SU-DHL-6 (cell line): ENCODE results near the gene EXOC7.

Source experiments
- H2AFZ ChIP-seq: fragments of 200-600 bp; sonication (generic); 2 replicates; pipeline ENCODE4 v1.6.1; 2014; ENCODE audit warnings: low read depth, mild to moderate bottlenecking, moderate library complexity, mixed read lengths, antibody characterized with exemption, low read length; ENCODE audit not compliant: severe bottlenecking
- H3F3A ChIP-seq: fragments of 200-600 bp; shearing (Covaris generic); 2 replicates; pipeline ENCODE4 v1.6.0; 2016; ENCODE audit warnings: antibody characterized with exemption, mild to moderate bottlenecking; ENCODE audit not compliant: insufficient read depth
- H3K27ac ChIP-seq: fragments of 200-600 bp; sonication (generic); 2 replicates; pipeline ENCODE4 v1.5.1; 2016; ENCODE audit warnings: low read depth, mild to moderate bottlenecking, low read length, moderate library complexity, mixed read lengths
- H3K27me3 ChIP-seq: fragments of 200-600 bp; sonication (generic), shearing (Covaris generic); 2 replicates; pipeline ENCODE4 v1.6.0; 2014; ENCODE audit warnings: mild to moderate bottlenecking, low read length
- H3K36me3 ChIP-seq: fragments of 200-600 bp; sonication (generic); 2 replicates; pipeline ENCODE4 v1.6.1; 2014; ENCODE audit warnings: mild to moderate bottlenecking, low read length, mixed read lengths
- H3K4me2 ChIP-seq: fragments of 300-600, 200-600 bp; shearing (Covaris generic), sonication (generic); 2 replicates; pipeline ENCODE4 v1.6.0; 2014; ENCODE audit warnings: low read length, low read depth, mild to moderate bottlenecking; ENCODE audit not compliant: poor library complexity, severe bottlenecking
- H3K4me3 ChIP-seq: fragments of 200-600 bp; sonication (generic); 2 replicates; pipeline ENCODE4 v1.5.1; 2014; ENCODE audit warnings: antibody characterized with exemption, low read length, mild to moderate bottlenecking, mixed read lengths; ENCODE audit not compliant: insufficient read depth, poor library complexity, severe bottlenecking
- H3K79me2 ChIP-seq: fragments of 200-600 bp; sonication (generic); 2 replicates; pipeline ENCODE4 v1.6.1; 2014; ENCODE audit warnings: mild to moderate bottlenecking, low read length, moderate library complexity; ENCODE audit not compliant: insufficient read depth
- H3K9ac ChIP-seq: fragments of 200-600 bp; sonication (generic); 2 replicates; pipeline ENCODE4 v1.7.0; 2014; ENCODE audit warnings: mild to moderate bottlenecking, low read length
- H3K9me2 ChIP-seq: fragments of 200-600 bp; sonication (generic); replicated peaks from 2 replicates; pipeline ENCODE4 v1.6.1; 2014; ENCODE audit warnings: low read length; ENCODE audit not compliant: insufficient read depth
- H3K9me3 ChIP-seq: fragments of 200-600 bp; sonication (generic); 2 replicates; pipeline ENCODE4 v1.6.1; 2014; ENCODE audit warnings: low read length, mixed read lengths; ENCODE audit not compliant: insufficient read depth
- H4K20me1 ChIP-seq: fragments of 200-600 bp; sonication (generic); 2 replicates; pipeline ENCODE4 v1.6.1; 2014; ENCODE audit warnings: low read depth, mild to moderate bottlenecking, antibody characterized with exemption, low read length, moderate library complexity, mixed read lengths
- CTCF ChIP-seq: fragments of 200-600 bp; sonication (generic); IDR thresholded peaks from one replicate; pipeline ENCODE4 v1.5.1; 2017; ENCODE audit warnings: antibody characterized with exemption, mild to moderate bottlenecking, low read length, moderate library complexity; ENCODE audit not compliant: insufficient read depth, poor library complexity, severe bottlenecking
- EZH2phosphoT487 ChIP-seq: fragments of 200-600 bp; sonication (generic), shearing (Covaris generic); conservative IDR thresholded peaks from 2 replicates; pipeline ENCODE4 v1.6.1; 2018; ENCODE audit warnings: mild to moderate bottlenecking, antibody characterized with exemption, low read length, moderate library complexity, mixed read lengths

Gene EXOC7

GRCh38 chr17:76136276-76137000 lies 32.9 kb upstream of the EXOC7 start:
- Histone ChIP-seq H3K9me2 (no peaks in the 10 kb centered on the region), H3F3A (no peaks in the 10 kb centered on the region), H3K27me3 (no peaks in the 10 kb centered on the region), H3K79me2 (no peaks in the 10 kb centered on the region), H3K9ac (no peak overlapping the region), H4K20me1 (no peaks in the 10 kb centered on the region), H3K27ac (no peak overlapping the region), H3K9me3 (no peaks in the 10 kb centered on the region), H3K4me2 (no peak overlapping the region), H2AFZ (no peak overlapping the region), H3K4me3 (no peak overlapping the region), H3K36me3 (no peaks in the 10 kb centered on the region)
- TF ChIP-seq CTCF = no peak
- TF ChIP-seq EZH2phosphoT487 = no peak

- Histone ChIP-seq H3K27me3 (no peaks in the 10 kb centered on the region), H3K36me3 (no peaks in the 10 kb centered on the region), H3K4me3 (no peak overlapping the region), H3K9me3 (no peaks in the 10 kb centered on the region), H3F3A (no peaks in the 10 kb centered on the region), H4K20me1 (no peaks in the 10 kb centered on the region), H3K27ac (no peak overlapping the region), H3K79me2 (no peaks in the 10 kb centered on the region), H3K9me2 (no peaks in the 10 kb centered on the region), H3K4me2 (no peak overlapping the region), H2AFZ (no peak overlapping the region), H3K9ac (no peak overlapping the region)
- no peak for TF ChIP-seq CTCF
- no peak for TF ChIP-seq EZH2phosphoT487
Observed at GRCh38 chr17:76135810-76136188, 32.2 kb upstream of the EXOC7 start.

GRCh38 chr17:76134911-76135809 lies 31.6 kb upstream of the EXOC7 start:
- H3F3A ChIP-seq = no peaks in the 10 kb centered on the region
- H3K4me2 ChIP-seq = no peak overlapping the region
- no peaks in the 10 kb centered on the region for H3K9me2 ChIP-seq
- H3K36me3 ChIP-seq = no peaks in the 10 kb centered on the region
- H3K79me2 ChIP-seq = no peaks in the 10 kb centered on the region
- H3K9ac ChIP-seq = no peak overlapping the region
- H3K9me3 ChIP-seq = no peaks in the 10 kb centered on the region
- TF ChIP-seq EZH2phosphoT487 (no peak), CTCF (no peak)
- H3K27me3 ChIP-seq = no peaks in the 10 kb centered on the region
- H2AFZ ChIP-seq = no peak overlapping the region
- no peak overlapping the region for H3K27ac ChIP-seq
- no peak overlapping the region for H3K4me3 ChIP-seq
- H4K20me1 ChIP-seq = no peaks in the 10 kb centered on the region
